Suprapubic skin (tissue), 4 donors: ENCODE measurements around the gene LOC128125822.

Experiments
- DNase-seq, 2 donors: peaks; one replicate each; pipeline ENCODE4 v3.0.0-alpha.2; 2019; ENCODE audit warnings: low spot score in 2 of 2
- H3K27ac ChIP-seq: fragments of 200-600 bp; sonication (generic); one replicate; pipeline ENCODE4 v1.5.1; 2019
- H3K27me3 ChIP-seq: fragments of 200-600 bp; sonication (generic); one replicate; pipeline ENCODE4 v1.5.1; 2019
- H3K36me3 ChIP-seq: fragments of 200-600 bp; sonication (generic); one replicate; pipeline ENCODE4 v1.5.1; 2019
- H3K4me1 ChIP-seq: fragments of 200-600 bp; sonication (generic); one replicate; pipeline ENCODE4 v1.5.1; 2019
- H3K4me3 ChIP-seq: fragments of 200-600 bp; sonication (generic); one replicate; pipeline ENCODE4 v1.5.1; 2019; ENCODE audit warnings: mild to moderate bottlenecking
- H3K9me3 ChIP-seq: fragments of 200-600 bp; sonication (generic); one replicate; pipeline ENCODE4 v1.5.1; 2019
- EP300 ChIP-seq: sonication (generic); formaldehyde crosslinking; IDR thresholded peaks from one replicate; pipeline ENCODE4 v1.6.1; 2017; ENCODE audit warnings: antibody characterized with exemption
- POLR2A ChIP-seq, 2 donors: fragments of 450-650 bp; IDR thresholded peaks; one replicate each; pipeline ENCODE4 v1.6.1; 2017; ENCODE audit warnings: antibody characterized with exemption in 2 of 2, mild to moderate bottlenecking in 2 of 2, moderate library complexity in 2 of 2
- POLR2AphosphoS5 ChIP-seq, 3 donors: sonication (generic); formaldehyde crosslinking; IDR thresholded peaks; one replicate each; pipeline ENCODE4 v1.6.1; 2017; ENCODE audit warnings: antibody characterized with exemption in 3 of 3
- WGBS: methylation state at CpG from one replicate; pipeline ENCODE4 v1.1.5; 2018; 5-methylcytosine and 5-hydroxymethylcytosine counted together
- TF ChIP-seq, protein P1 (sequence below), 2 donors: fragments of 200-600 bp in 1 of 2; fragments of 450-650 bp in 1 of 2; sonication (generic) in 1 of 2; IDR thresholded peaks; one replicate each; pipeline ENCODE4 v1.5.1; 2016 to 2019; ENCODE audit warnings: antibody characterized with exemption in 2 of 2, mild to moderate bottlenecking in 1 of 2, moderate library complexity in 1 of 2

The LOC128125822 gene

DNA sequence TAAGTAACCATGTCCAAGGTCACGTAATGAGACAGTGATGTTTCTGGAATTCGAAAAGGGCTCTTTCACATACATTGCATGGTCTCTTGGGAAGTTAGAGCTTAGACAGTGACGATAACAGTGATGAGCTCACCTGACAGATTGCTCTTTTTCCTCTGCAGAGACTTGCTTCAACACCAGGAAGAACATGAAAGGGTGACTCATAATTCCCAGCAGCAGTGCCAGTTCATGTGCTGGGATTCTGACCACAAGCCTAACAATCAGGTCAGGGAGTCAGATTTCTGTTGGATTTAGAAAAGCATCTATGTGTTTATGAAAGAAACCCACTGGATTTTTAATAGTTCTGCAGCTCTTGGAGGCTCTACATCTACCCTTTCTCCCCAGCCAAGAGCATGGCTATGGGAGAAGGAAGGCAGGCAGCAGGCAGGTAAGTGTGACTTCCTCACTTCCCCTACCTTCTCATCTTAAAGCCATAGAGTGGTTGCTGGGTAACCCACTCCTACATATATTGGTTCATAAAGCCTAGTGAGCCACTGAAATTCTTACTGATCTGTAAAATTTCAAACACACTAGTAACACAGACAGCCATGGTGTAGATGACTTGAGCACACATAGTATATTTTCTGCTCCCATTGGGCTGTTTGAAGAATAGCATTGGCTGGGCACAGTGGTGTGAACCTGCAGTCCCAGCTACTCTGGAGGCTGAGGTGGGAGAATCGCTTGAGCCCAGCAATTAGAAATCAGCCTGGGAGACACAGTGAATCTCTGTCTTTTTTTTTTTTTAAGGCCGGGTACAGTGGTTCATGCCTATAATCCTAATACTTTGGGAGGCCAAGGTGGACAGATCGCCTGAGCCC is 44.4 kb upstream of the LOC128125822 start:
- no peaks in the 10 kb centered on the region for H3K27me3 ChIP-seq
- no peak overlapping the region for H3K4me3 ChIP-seq
- WGBS, result 64% methylated on average over 6 of the region's 6 CpGs
- no peak for TF ChIP-seq POLR2AphosphoS5 (IDR thresholded peaks at IDR 0.05)
- TF ChIP-seq, protein P1, sequence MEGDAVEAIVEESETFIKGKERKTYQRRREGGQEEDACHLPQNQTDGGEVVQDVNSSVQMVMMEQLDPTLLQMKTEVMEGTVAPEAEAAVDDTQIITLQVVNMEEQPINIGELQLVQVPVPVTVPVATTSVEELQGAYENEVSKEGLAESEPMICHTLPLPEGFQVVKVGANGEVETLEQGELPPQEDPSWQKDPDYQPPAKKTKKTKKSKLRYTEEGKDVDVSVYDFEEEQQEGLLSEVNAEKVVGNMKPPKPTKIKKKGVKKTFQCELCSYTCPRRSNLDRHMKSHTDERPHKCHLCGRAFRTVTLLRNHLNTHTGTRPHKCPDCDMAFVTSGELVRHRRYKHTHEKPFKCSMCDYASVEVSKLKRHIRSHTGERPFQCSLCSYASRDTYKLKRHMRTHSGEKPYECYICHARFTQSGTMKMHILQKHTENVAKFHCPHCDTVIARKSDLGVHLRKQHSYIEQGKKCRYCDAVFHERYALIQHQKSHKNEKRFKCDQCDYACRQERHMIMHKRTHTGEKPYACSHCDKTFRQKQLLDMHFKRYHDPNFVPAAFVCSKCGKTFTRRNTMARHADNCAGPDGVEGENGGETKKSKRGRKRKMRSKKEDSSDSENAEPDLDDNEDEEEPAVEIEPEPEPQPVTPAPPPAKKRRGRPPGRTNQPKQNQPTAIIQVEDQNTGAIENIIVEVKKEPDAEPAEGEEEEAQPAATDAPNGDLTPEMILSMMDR (IDR thresholded peaks at IDR 0.05), result no peak
- no peak for TF ChIP-seq POLR2A (IDR thresholded peaks at IDR 0.05)
- TF ChIP-seq EP300, result no peak
- H3K4me1 ChIP-seq, result peaks cover 12% of the 10 kb centered on the region
- DNase-seq, result no peak
- H3K9me3 ChIP-seq, result no peaks in the 10 kb centered on the region
- peak overlapping the region; percentile 24 for H3K27ac ChIP-seq
- no peaks in the 10 kb centered on the region for H3K36me3 ChIP-seq

DNA sequence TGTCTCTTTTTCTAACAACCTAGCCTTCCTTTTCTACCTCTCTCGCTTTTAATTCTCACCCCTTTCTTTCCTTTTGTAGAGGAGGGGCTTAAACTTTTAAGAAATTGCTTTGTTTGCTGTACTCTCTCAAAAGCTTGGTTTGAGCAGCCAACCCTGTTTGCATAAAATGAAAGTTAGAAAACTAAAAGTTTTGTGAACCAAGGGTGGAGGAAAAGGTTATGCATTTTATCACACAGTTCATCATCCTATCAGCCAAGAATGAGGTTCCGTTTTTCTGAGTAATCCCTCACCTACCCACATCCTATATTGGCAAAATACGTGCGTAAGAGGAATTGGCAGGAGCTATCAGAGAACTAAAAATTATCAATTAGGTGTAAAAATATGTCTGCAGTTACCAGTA is 42.8 kb upstream of the LOC128125822 start:
- peaks cover 12% of the 10 kb centered on the region for H3K4me1 ChIP-seq
- no peaks in the 10 kb centered on the region for H3K36me3 ChIP-seq
- no peak for TF ChIP-seq POLR2A (IDR thresholded peaks at IDR 0.05)
- TF ChIP-seq POLR2AphosphoS5 (IDR thresholded peaks at IDR 0.05), result no peak
- TF ChIP-seq EP300, result no peak
- TF ChIP-seq, protein P1 (IDR thresholded peaks at IDR 0.05), result no peak
- 41% methylated on average over 4 of the region's 4 CpGs for WGBS
- no peaks in the 10 kb centered on the region for H3K27me3 ChIP-seq
- H3K9me3 ChIP-seq, result no peaks in the 10 kb centered on the region
- DNase-seq, result no peak
- H3K27ac ChIP-seq, result no peak overlapping the region
- no peak overlapping the region for H3K4me3 ChIP-seq

DNA sequence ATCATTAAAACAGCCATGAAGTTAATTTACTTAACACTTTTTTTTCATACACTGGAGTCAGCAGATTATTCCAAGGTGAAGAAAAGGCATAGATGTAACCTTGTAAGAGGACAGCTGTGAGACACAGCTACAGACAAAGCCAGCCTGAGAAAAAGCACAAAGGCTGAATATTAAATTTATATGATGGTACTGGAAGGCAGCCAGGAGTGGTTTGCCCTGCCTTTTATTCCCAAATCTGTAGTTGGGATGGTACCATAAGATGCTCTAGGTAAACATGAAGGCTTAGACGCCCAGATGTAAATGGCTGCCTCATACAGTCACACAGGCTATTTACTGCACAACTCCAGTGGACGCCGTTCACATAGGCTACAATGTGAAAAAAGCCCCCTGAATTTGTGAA is 42.1 kb upstream of the LOC128125822 start:
- no peaks in the 10 kb centered on the region for H3K9me3 ChIP-seq
- no peak overlapping the region for H3K4me3 ChIP-seq
- no peak for TF ChIP-seq POLR2A (IDR thresholded peaks at IDR 0.05)
- TF ChIP-seq, protein P1 (IDR thresholded peaks at IDR 0.05), result no peak
- TF ChIP-seq EP300, result no peak
- no peak for TF ChIP-seq POLR2AphosphoS5 (IDR thresholded peaks at IDR 0.05)
- no peaks in the 10 kb centered on the region for H3K27me3 ChIP-seq
- H3K4me1 ChIP-seq, result peaks cover 12% of the 10 kb centered on the region
- H3K27ac ChIP-seq, result no peak overlapping the region
- no peaks in the 10 kb centered on the region for H3K36me3 ChIP-seq
- WGBS, result 85% methylated on average over 3 of the region's 3 CpGs
- DNase-seq, result no peak

DNA sequence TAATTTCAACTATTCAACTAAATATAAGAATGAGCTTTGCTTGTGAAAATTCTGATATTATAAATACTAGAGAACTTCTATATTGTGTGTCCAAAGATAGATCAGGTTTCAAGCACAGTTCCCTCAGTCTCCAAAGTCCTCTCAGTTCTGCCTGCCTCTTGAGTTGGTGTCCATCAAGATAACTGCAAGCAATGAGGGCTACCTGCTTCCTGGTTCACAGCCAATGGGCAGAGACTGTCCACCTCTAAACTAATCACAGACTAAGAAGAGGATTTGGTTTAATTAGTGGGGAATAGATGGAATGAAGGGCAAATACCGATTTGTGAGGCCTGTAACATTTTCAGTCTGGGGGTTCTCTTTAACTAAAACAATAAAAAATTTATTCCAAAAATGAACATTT is 41.3 kb upstream of the LOC128125822 start:
- no peak overlapping the region for H3K27ac ChIP-seq
- no peak for TF ChIP-seq POLR2A (IDR thresholded peaks at IDR 0.05)
- TF ChIP-seq EP300, result no peak
- TF ChIP-seq, protein P1 (IDR thresholded peaks at IDR 0.05), result no peak
- TF ChIP-seq POLR2AphosphoS5 (IDR thresholded peaks at IDR 0.05), result no peak
- no peak for DNase-seq
- H3K27me3 ChIP-seq, result no peaks in the 10 kb centered on the region
- no peak overlapping the region for H3K4me3 ChIP-seq
- H3K9me3 ChIP-seq, result no peaks in the 10 kb centered on the region
- no peaks in the 10 kb centered on the region for H3K36me3 ChIP-seq
- peaks cover 12% of the 10 kb centered on the region for H3K4me1 ChIP-seq
- 89% methylated on average over 1 of the region's 1 CpG for whole genome bisulfite sequencing

DNA sequence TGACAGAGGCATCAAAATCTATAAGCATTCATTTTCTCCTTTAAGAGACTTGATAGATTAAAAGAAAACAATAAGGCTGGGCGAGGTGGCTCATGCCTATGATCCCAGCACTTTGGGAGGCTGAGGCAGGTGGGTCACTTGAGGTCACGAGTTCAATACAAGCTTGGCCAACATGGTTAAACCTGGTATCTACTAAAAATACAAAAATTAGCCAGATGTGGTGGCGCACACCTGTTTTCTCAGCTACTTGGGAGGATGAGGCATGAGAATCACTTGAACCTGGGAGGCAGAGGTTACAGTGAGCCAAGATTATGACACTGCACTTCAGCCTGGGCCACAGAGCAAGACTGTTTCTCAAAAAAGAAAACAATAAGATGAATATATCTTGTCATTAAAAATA is 39.3 kb upstream of the LOC128125822 start:
- H3K4me3 ChIP-seq, result no peak overlapping the region
- no peaks in the 10 kb centered on the region for H3K9me3 ChIP-seq
- no peaks in the 10 kb centered on the region for H3K36me3 ChIP-seq
- 80% methylated on average over 3 of the region's 3 CpGs for WGBS
- TF ChIP-seq, protein P1 (IDR thresholded peaks at IDR 0.05), result no peak
- TF ChIP-seq EP300 (no peak), POLR2AphosphoS5 (IDR thresholded peaks at IDR 0.05) (no peak), POLR2A (IDR thresholded peaks at IDR 0.05) (no peak)
- peaks cover 6% of the 10 kb centered on the region for H3K4me1 ChIP-seq
- no peak for DNase-seq
- no peak overlapping the region for H3K27ac ChIP-seq
- no peaks in the 10 kb centered on the region for H3K27me3 ChIP-seq
